Measurements from ENCODE around the gene ZDHHC23.

ZDHHC23 gene

DNA sequence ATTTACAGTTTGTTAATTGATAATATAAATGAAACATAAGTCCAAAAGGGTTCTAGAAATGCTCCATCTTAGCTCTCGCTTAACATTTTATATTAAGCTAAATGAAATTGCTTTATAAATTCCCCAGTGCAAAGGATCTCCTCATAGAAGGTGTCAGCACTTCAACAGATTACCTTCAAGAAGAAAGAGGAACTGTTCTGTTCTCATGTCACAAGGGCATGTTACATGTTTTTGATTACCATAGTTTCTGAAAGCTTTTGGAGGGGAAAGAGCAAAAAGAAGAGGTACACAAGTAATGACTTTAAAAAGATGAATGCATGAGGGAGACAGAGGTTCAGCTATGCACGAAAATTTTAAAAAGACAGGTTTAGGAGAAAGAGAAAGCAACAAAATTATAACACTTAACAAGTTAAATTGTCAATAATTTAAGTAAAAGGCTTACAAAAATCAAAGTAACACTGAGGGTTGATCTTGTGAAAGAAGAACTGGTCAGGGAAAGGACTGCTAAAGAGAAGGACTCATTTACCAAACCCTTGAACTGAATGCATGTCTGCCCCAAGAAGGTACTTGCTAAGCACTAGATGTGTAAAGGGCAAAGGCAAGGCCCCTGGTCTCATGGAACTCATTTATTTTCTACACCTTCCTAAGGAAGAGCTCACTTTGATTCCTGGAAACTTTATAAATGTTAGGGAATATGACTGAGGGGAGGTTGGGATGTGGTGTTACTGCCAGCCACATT is 63.4 kb downstream of the ZDHHC23 start:
- DNase-seq (ENCODE audit: low read depth, low spot score) = no peak

All from smooth muscle cell of the brain vasculature (primary cell).